Ureter (tissue), 1 donor: ENCODE results near the gene CAMTA2. TPM values are rescaled to one million over a fixed set of nuclear protein-coding genes. Genes with fewer than 3 reads are reported as not detected.
A peak's percentile ranks its signal among the peaks of the same experiment; 100 is the strongest.

Experiments
- DNase-seq: peaks from one replicate; pipeline ENCODE4 v3.0.0-alpha.2; 2020; ENCODE audit warnings: low spot score
- total RNA-seq: library from RNA; stranded (reverse); gene quantifications from one replicate; pipeline ENCODE4 v1.2.4, GENCODE V29; 2023
- donor health status: DM: yes; HTN: yes; CAD: no.

CAMTA2 gene
- total RNA-seq, 1 donor from 2014 or later = 86.0 TPM

- DNase-seq = no peak
Observed at GRCh38 chr17:5002121-5002788, 14.8 kb upstream of the CAMTA2 start.

GRCh38 chr17:5000237-5000639, 12.8 kb upstream of the CAMTA2 start:
- peak; percentile 68 for DNase-seq

- DNase-seq = no peak
Observed at GRCh38 chr17:4999430-5000093, 12.1 kb upstream of the CAMTA2 start.

- DNase-seq = peak; percentile 61
Observed at GRCh38 chr17:4998732-4999429, 11.4 kb upstream of the CAMTA2 start.

- DNase-seq = no peak
Observed at GRCh38 chr17:4998027-4998731, 10.7 kb upstream of the CAMTA2 start.

- peak; percentile 95 for DNase-seq
Observed at GRCh38 chr17:4997302-4998026, 10.0 kb upstream of the CAMTA2 start, which contains the start of the genes INCA1 and KIF1C. TSS of gene INCA1 (minus strand) at chr17:4997522. CDS start at chr17:4994437, 3,085 bp downstream. TSS of gene KIF1C (plus strand) at chr17:4997950. CDS start at chr17:5000247, 2,297 bp downstream.

- no peak for DNase-seq
Observed at GRCh38 chr17:4994081-4994595, 6.7 kb upstream of the CAMTA2 start.

GRCh38 chr17:4987767-4988567, 492 bp upstream of the CAMTA2 start:
- DNase-seq = no peak

GRCh38 chr17:4986403-4986802, 1.1 kb downstream of the CAMTA2 start:
- DNase-seq = no peak

GRCh38 chr17:4982305-4982704, 5.2 kb downstream of the CAMTA2 start:
- no peak for DNase-seq

- no peak for DNase-seq
Observed at GRCh38 chr17:4980644-4981216, 6.7 kb downstream of the CAMTA2 start.

- no peak for DNase-seq
Observed at GRCh38 chr17:4978726-4979125, 8.7 kb downstream of the CAMTA2 start.

- DNase-seq = no peak
Observed at GRCh38 chr17:4974115-4974670, 13.3 kb downstream of the CAMTA2 start.

GRCh38 chr17:4973256-4974114, 14.0 kb downstream of the CAMTA2 start:
- no peak for DNase-seq

- no peak for DNase-seq
Observed at GRCh38 chr17:4972752-4973151, 14.7 kb downstream of the CAMTA2 start.

GRCh38 chr17:4972322-4972721, 15.2 kb downstream of the CAMTA2 start:
- DNase-seq = no peak

GRCh38 chr17:4971826-4972225, 15.6 kb downstream of the CAMTA2 start:
- DNase-seq = no peak

- no peak for DNase-seq
Observed at GRCh38 chr17:4970273-4970672, 17.2 kb downstream of the CAMTA2 start.
